Chondrocyte (in vitro differentiated cells): ENCODE data around the gene VAMP2. TPM values are rescaled to one million over a fixed set of nuclear protein-coding genes. Genes with fewer than 3 reads are reported as not detected.
A peak's percentile ranks its signal among the peaks of the same experiment; 100 is the strongest.

Experiments used
- DNase-seq: peaks from one replicate; pipeline ENCODE4 v3.0.0; 2021; ENCODE audit warnings: mixed read lengths, low spot score
- H3K27ac Mint-ChIP-seq: one replicate; pipeline ENCODE4 v1.8.0; 2021; ENCODE audit warnings: mild to moderate bottlenecking, moderate library complexity, mixed read lengths; ENCODE audit not compliant: unreplicated experiment
- H3K27me3 Mint-ChIP-seq: 2 replicates; pipeline ENCODE4 v1.8.0; 2021; ENCODE audit warnings: low read depth, mixed read lengths
- H3K36me3 Mint-ChIP-seq: 2 replicates; pipeline ENCODE4 v1.8.0; 2021; ENCODE audit warnings: low read depth, mixed read lengths
- H3K4me1 Mint-ChIP-seq: 2 replicates; pipeline ENCODE4 v1.8.0; 2021; ENCODE audit warnings: low read depth, mild to moderate bottlenecking, mixed read lengths
- H3K4me3 Mint-ChIP-seq: one replicate; pipeline ENCODE4 v1.8.0; 2021; ENCODE audit warnings: mild to moderate bottlenecking, moderate library complexity, mixed read lengths; ENCODE audit not compliant: unreplicated experiment
- H3K9me3 Mint-ChIP-seq: 2 replicates; pipeline ENCODE4 v1.8.0; 2021; ENCODE audit warnings: low read depth, mixed read lengths
- CTCF ChIP-seq: fragments of 200-600 bp; sonication (generic); IDR thresholded peaks from 2 replicates; pipeline ENCODE4 v1.5.0; 2021; ENCODE audit warnings: antibody characterized with exemption, mild to moderate bottlenecking, moderate library complexity
- total RNA-seq: library from RNA; stranded (reverse); gene quantifications from 3 replicates; pipeline ENCODE4 v1.2.1, GENCODE V29; 2021

The VAMP2 gene
- total RNA-seq, 1 donor from 2014 or later = 45.4 TPM

DNA sequence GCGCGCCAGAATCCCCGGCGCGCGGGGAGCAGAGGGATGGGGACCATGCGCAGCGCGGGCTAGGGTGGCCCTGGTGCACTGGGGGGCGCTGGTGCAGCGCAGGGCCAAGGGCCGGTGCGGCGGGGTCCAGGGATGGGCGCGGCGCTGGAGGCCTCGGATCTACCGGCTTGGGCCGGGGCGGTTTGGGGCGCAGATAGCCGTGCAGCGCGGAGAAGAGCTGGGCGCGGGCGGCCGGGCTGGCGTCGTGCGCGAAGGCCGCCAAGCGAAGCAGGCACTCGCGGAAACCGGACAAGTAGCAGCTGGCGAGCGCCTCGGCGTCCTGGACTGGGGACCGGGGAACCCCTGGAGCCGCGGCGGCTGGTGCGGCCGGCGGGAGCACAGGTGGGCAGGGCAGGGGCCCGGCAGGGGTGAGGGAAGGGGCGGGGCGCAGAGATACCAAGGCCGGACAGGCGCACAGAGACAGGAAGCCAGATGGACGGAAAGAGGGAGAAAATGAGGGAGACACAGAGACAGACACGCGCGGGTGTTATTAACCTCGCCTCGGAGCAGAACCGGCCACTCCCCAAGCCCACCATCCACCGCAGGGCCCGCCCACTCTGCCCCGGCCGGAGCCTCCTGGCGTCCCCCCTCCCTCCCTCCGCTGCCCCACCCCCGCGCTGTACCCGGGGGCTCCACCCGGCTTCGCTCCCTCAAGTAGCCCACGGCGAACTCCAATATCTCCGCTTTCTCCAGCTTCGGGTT is 40.9 kb downstream of the VAMP2 start:
- Mint-ChIP-seq H3K4me3 (peak overlapping the region; percentile 92), H3K36me3 (no peaks in the 10 kb centered on the region), H3K9me3 (no peaks in the 10 kb centered on the region), H3K4me1 (peaks cover 67% of the 10 kb centered on the region), H3K27ac (peak overlapping the region; percentile 79), H3K27me3 (no peaks in the 10 kb centered on the region)
- DNase-seq = no peak
- peak; percentile 76 for TF ChIP-seq CTCF

DNA sequence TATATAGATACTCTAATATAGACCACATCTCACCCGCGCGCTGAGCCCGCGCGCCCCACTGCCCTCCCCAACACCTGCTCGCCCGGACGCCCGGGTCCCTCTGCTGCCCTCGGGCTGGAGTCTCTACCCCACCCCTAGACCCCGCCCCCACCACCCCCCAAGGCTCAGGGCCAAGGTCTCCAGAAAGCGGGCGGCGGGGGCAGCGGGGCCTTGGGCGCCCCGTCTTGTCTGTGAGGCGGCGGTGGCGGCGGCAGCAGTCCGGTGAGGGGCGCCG is 41.4 kb downstream of the VAMP2 start:
- TF ChIP-seq CTCF = no peak
- Mint-ChIP-seq H3K36me3 (no peaks in the 10 kb centered on the region), H3K4me3 (peak overlapping the region; percentile 92), H3K4me1 (peaks cover 64% of the 10 kb centered on the region), H3K27ac (peak overlapping the region; percentile 93), H3K27me3 (no peaks in the 10 kb centered on the region), H3K9me3 (no peaks in the 10 kb centered on the region)
- DNase-seq = no peak

- peaks cover 59% of the 10 kb centered on the region for H3K4me1 Mint-ChIP-seq
- H3K4me3 Mint-ChIP-seq = peak overlapping the region; percentile 92
- TF ChIP-seq CTCF = peak; percentile 73
- no peak for DNase-seq
- H3K36me3 Mint-ChIP-seq = no peaks in the 10 kb centered on the region
- no peaks in the 10 kb centered on the region for H3K9me3 Mint-ChIP-seq
- H3K27ac Mint-ChIP-seq = peak overlapping the region; percentile 93
- peaks cover 3% of the 10 kb centered on the region for H3K27me3 Mint-ChIP-seq
Observed at GRCh38 chr17:8120520-8121406, 42.0 kb downstream of the VAMP2 start.

DNA sequence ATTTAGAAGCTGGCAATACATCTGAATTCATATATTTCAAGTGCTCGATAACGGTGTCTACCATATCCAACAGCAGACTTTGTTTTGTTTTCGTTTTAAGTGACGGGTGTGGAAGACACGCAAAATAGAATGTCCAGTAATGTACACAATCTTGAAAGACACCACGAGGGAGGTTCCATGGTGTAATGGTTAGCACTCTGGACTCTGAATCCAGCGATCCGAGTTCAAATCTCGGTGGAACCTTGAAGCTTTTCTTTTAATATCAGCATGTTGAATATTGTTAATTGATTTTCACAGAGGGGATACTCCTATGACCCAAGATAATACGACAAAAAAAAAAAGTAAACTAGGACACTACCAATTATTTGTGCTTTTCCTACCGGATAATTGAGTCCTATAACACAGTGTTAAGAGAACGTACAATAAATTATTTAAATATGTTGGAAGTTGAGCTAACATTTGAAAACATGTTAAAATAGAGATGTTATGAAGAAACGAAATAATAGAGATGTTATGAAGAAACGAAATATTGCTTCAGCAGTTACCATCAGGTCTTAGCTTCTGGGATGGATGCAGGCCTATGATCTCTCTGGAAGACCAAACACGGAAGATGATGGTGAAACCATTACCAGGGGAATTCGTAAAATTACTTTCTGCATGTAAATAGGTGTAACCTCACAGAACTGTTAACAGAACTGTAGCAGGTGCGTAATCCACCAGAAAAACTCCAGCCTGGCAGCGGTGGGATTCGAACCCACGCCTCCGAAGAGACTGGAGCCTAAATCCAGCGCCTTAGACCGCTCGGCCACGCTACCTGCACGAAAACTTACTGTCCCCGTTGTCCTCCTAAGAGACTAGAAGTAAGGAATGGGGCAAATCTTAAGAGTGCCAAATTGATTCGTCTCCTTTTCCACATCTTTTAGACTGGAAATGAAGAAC is 42.9 kb downstream of the VAMP2 start:
- no peaks in the 10 kb centered on the region for H3K9me3 Mint-ChIP-seq
- H3K27me3 Mint-ChIP-seq = peaks cover 10% of the 10 kb centered on the region
- peak overlapping the region; percentile 92 for H3K4me3 Mint-ChIP-seq
- TF ChIP-seq CTCF = no peak
- no peak for DNase-seq
- H3K36me3 Mint-ChIP-seq = no peaks in the 10 kb centered on the region
- peaks cover 51% of the 10 kb centered on the region for H3K4me1 Mint-ChIP-seq
- H3K27ac Mint-ChIP-seq = peak overlapping the region; percentile 93
